GM12874 (cell line): ENCODE measurements around the gene RGS17.

Experiments used
- TF ChIP-seq, protein P1 (sequence below): IDR thresholded peaks from 2 replicates; pipeline ENCODE4 v1.5.1; 2011; ENCODE audit warnings: low read depth, mild to moderate bottlenecking, control low read depth, low read length, moderate library complexity; ENCODE audit not compliant: insufficient read depth

The RGS17 gene

DNA sequence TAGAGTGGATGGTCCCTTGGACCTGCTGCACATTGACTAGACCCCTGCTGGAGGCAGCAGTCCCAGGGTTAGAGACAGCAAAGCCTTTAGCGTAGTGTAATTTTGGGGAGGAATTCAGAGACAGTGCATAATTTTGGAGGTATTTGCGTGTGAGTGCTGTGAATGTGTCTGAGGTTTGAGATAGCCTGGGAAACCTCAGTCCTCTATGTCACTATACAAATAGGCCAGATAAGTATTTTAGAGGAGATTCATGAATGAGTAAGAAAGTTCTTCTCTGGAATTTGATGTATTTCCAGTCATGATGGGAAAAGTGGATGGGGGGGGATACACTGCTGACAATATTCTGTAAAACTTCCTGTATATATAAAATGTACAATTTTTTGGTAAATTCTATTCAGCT, 102.8 kb downstream of the RGS17 start:
- TF ChIP-seq, protein P1, sequence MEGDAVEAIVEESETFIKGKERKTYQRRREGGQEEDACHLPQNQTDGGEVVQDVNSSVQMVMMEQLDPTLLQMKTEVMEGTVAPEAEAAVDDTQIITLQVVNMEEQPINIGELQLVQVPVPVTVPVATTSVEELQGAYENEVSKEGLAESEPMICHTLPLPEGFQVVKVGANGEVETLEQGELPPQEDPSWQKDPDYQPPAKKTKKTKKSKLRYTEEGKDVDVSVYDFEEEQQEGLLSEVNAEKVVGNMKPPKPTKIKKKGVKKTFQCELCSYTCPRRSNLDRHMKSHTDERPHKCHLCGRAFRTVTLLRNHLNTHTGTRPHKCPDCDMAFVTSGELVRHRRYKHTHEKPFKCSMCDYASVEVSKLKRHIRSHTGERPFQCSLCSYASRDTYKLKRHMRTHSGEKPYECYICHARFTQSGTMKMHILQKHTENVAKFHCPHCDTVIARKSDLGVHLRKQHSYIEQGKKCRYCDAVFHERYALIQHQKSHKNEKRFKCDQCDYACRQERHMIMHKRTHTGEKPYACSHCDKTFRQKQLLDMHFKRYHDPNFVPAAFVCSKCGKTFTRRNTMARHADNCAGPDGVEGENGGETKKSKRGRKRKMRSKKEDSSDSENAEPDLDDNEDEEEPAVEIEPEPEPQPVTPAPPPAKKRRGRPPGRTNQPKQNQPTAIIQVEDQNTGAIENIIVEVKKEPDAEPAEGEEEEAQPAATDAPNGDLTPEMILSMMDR, result no peak

DNA sequence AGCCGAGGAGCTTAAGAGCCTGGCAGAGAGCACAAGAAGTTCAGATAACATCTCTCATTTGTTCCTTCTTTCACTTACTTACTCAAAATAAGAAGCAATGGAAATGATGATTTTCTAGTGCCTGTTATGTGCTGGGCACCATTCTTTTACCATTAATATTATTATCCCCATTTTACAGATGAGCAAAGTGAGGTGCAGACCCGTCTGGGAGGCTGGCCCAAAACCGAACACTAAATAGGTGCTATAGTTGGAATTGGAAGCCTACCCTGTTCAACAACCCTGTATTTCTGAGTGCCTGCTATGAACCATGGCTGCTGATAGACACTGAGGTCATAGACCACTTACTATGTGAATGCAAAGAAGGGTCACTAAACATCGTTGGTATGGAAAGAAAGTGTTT, 103.6 kb downstream of the RGS17 start:
- TF ChIP-seq, protein P1, result no peak

DNA sequence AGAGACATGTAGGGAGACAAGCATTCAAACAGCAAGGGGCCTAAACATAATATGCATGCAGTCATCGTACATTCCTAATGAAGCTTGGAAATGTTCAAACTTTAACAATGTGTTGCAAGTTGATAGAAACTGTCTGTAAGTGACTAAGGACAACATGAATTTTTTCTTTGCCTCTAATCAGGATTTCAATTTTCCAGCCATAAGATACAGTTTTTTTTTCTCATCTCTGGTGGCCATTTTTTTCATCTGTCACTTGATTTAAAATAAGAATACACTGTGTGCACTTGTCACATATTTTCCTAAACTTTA, 106.4 kb downstream of the RGS17 start:
- TF ChIP-seq, protein P1, result no peak

DNA sequence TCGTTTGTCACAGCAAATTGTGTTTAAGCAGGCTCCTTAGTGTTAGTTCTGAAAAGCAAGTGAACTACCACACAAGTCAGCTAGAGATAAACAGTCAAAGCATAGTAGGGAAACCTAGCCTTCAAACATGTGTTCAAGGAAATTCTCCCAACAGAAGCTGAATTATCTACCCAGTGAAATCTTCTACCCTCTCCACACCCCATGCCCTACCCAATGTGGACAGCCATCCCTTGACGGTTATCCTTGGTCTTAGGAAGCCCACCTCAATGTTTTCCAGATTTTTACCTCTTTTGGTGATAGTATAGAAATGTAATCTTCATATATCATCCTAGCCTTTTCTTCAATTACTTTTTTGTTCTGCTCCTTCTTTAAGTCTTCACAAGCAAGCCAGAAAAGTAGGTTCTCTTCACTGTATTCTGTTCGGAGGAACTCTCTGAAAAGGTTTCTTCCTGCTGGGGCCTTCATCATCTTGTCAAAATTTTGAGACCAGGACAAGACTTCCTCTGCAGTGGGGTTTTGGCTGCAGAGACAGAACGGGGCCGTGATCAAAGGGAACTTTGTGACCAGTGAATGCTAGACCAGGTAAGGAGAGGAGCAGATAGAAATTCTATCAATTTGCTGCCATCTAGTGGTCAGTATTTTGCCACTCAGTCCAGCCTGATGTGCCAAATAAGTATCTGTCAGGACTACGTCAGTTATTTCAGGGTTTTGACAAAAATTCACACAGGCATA, 106.9 kb downstream of the RGS17 start:
- TF ChIP-seq, protein P1, result peak; percentile 62

DNA sequence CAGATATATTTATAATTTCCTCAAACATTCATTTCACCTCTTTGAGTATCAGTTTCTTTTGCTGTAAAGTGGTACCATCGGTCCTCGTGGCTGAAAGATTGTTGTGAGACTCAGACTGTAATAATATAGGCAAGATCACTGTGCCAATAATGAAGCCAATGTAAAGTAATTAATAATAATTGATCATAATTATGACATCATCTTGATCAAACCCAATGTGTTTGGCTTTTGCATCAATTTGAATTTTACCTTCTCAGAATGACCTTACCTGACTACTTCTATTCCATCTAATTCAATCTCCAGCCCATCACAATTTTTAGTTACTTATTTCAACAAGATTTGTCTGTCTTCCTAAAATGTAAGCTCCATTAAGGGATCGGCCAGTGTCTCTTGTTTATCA, 112.7 kb downstream of the RGS17 start:
- TF ChIP-seq, protein P1, result no peak

DNA sequence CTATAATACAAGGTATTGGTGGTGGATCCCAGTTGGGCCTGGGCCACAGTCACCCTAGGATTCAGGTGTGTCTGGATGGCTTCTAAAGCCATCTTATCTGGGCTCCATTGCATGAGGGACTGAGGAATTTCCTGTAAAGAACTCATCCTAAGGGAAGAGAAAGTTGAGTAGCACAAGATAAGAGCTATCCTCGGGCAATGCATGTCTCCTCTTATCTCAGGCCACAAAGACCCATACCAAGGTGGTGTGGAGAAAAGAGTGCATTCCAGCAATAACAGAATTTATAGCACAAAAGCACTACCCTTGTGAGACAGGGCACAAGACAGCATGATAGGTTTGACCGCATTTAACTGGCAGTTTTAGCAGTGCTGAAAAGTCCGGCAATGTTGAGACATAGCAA, 114.2 kb downstream of the RGS17 start:
- TF ChIP-seq, protein P1, result no peak

DNA sequence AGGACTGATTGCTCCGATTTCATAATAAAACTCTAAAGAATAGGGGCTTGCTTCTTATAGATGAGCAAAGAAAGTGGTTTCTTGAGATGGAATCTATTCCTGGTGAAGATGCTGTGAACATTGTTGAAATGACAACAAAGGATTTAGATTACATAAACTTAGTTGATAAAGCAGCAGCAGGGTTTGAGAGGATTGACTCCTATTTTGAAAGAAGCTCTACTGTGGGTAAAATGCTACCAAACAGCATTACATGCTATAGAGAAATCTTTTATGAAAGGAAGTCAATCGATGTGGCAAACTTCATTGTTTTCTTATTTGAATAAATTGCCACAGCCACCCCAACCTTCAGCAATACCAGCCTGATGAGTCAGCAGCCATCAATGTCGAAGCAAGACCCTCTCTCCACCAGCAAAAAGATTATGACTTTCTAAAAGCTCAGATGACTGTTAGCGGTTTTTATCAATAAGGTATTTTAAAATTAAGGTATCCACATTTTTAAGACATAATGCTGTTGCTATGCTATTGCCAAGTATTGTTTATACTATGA, 115.9 kb downstream of the RGS17 start:
- TF ChIP-seq, protein P1, result no peak

DNA sequence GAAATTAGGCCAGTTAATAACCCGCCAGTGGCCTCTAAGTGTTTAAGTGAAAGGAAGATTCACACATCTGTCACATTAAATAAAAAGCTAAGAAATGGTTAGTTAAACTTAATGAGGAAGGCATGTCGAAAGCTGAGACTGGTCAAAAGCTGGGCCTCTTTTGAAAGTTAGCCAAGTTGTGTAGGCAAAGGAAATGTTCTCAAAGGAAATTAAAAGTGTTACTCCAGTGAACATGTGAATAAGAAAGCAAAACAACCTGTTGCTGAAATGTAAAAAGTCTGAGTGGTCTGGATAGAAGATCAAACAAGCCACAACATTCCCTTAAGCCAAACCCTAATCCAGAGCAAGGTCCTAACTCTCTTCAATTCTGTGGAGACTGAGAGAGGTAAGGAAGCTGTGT, 117.6 kb downstream of the RGS17 start:
- TF ChIP-seq, protein P1, result no peak
